RWPE2 (cell line): ENCODE results near the gene ZC3H7B.

Source experiments
- ATAC-seq: fragments of 200-7000 bp; cut with Tn5 transposase; 3 replicates; pipeline ENCODE4 v1.9.1; 2021; ENCODE audit warnings: low read depth
- DNase-seq: peaks from one replicate; pipeline ENCODE4 v3.0.0-alpha.2; 2020; ENCODE audit warnings: low spot score
- H3K27ac ChIP-seq: fragments of 450-650 bp; 2 replicates; pipeline ENCODE4 v1.5.1; 2017; ENCODE audit warnings: mild to moderate bottlenecking; ENCODE audit not compliant: poor library complexity, severe bottlenecking
- H3K27me3 ChIP-seq: fragments of 250-450 bp; sonication (Bioruptor Pico); 2 replicates; pipeline ENCODE4 v1.5.1; 2021; ENCODE audit warnings: mild to moderate bottlenecking, moderate library complexity; ENCODE audit not compliant: insufficient read depth, poor library complexity, severe bottlenecking
- H3K36me3 ChIP-seq: fragments of 250-450 bp; sonication (Bioruptor Pico); 2 replicates; pipeline ENCODE4 v1.5.1; 2020; ENCODE audit warnings: low read depth, mild to moderate bottlenecking, moderate library complexity
- H3K4me1 ChIP-seq: fragments of 250-450 bp; sonication (Bioruptor Pico); 2 replicates; pipeline ENCODE4 v1.5.1; 2021; ENCODE audit warnings: mild to moderate bottlenecking, moderate library complexity; ENCODE audit not compliant: insufficient read depth, poor library complexity, severe bottlenecking
- H3K4me3 ChIP-seq: fragments of 250-450 bp; sonication (Bioruptor Pico); 2 replicates; pipeline ENCODE4 v1.5.1; 2021; ENCODE audit warnings: mild to moderate bottlenecking, moderate library complexity; ENCODE audit not compliant: severe bottlenecking
- H3K9me3 ChIP-seq: fragments of 250-450 bp; sonication (Bioruptor Pico); 2 replicates; pipeline ENCODE4 v1.5.1; 2021; ENCODE audit warnings: mild to moderate bottlenecking, moderate library complexity; ENCODE audit not compliant: severe bottlenecking
- CTCF ChIP-seq: fragments of 450-650 bp; IDR thresholded peaks from one replicate; pipeline ENCODE4 v1.5.1; 2017; ENCODE audit warnings: mild to moderate bottlenecking, moderate library complexity; ENCODE audit not compliant: poor library complexity, severe bottlenecking

ZC3H7B gene

GRCh38 chr22:41367039-41367679, 65.8 kb downstream of the ZC3H7B start:
- no peaks in the 10 kb centered on the region for H3K27me3 ChIP-seq
- TF ChIP-seq CTCF, result peak; percentile 36
- H3K9me3 ChIP-seq, result no peaks in the 10 kb centered on the region
- peak; percentile 87 for ATAC-seq
- DNase-seq, result peak; percentile 90
- H3K4me3 ChIP-seq, result no peak overlapping the region
- no peaks in the 10 kb centered on the region for H3K36me3 ChIP-seq
- peaks cover 4% of the 10 kb centered on the region for H3K4me1 ChIP-seq
- H3K27ac ChIP-seq, result no peak overlapping the region

- no peak for DNase-seq
- ATAC-seq, result no peak; the same call in 2 of the 3 replicates
- H3K4me1 ChIP-seq, result peaks cover 4% of the 10 kb centered on the region
- no peak overlapping the region for H3K4me3 ChIP-seq
- H3K27me3 ChIP-seq, result no peaks in the 10 kb centered on the region
- no peaks in the 10 kb centered on the region for H3K36me3 ChIP-seq
- no peak overlapping the region for H3K27ac ChIP-seq
- no peak for TF ChIP-seq CTCF
- no peaks in the 10 kb centered on the region for H3K9me3 ChIP-seq
Observed at GRCh38 chr22:41367680-41368542, 66.6 kb downstream of the ZC3H7B start.

GRCh38 chr22:41368543-41369423, 67.5 kb downstream of the ZC3H7B start:
- no peak for TF ChIP-seq CTCF
- no peaks in the 10 kb centered on the region for H3K27me3 ChIP-seq
- peaks cover 4% of the 10 kb centered on the region for H3K4me1 ChIP-seq
- no peaks in the 10 kb centered on the region for H3K9me3 ChIP-seq
- no peak for DNase-seq
- no peak overlapping the region for H3K4me3 ChIP-seq
- ATAC-seq, result no peak
- no peaks in the 10 kb centered on the region for H3K36me3 ChIP-seq
- H3K27ac ChIP-seq, result no peak overlapping the region

GRCh38 chr22:41369424-41369745, 68.1 kb downstream of the ZC3H7B start:
- no peaks in the 10 kb centered on the region for H3K9me3 ChIP-seq
- no peaks in the 10 kb centered on the region for H3K27me3 ChIP-seq
- H3K27ac ChIP-seq, result no peak overlapping the region
- DNase-seq, result no peak
- H3K4me3 ChIP-seq, result no peak overlapping the region
- H3K36me3 ChIP-seq, result no peaks in the 10 kb centered on the region
- H3K4me1 ChIP-seq, result peaks cover 4% of the 10 kb centered on the region
- no peak for TF ChIP-seq CTCF
- no peak for ATAC-seq
